A549 treated with dexamethasone at 1 μM for 4 hours (cell line): ENCODE data around the gene CTAGE1. TPM values are rescaled to one million over a fixed set of nuclear protein-coding genes. Genes with fewer than 3 reads are reported as not detected.

Experiments used
- total RNA-seq: library from RNA; stranded (reverse); fragments of 200-300 nt; extraction: Qiagen RNA extraction; gene quantifications from 5 replicates; pipeline ENCODE4 v1.2.3, GENCODE V29; 2022

Gene CTAGE1, protein sequence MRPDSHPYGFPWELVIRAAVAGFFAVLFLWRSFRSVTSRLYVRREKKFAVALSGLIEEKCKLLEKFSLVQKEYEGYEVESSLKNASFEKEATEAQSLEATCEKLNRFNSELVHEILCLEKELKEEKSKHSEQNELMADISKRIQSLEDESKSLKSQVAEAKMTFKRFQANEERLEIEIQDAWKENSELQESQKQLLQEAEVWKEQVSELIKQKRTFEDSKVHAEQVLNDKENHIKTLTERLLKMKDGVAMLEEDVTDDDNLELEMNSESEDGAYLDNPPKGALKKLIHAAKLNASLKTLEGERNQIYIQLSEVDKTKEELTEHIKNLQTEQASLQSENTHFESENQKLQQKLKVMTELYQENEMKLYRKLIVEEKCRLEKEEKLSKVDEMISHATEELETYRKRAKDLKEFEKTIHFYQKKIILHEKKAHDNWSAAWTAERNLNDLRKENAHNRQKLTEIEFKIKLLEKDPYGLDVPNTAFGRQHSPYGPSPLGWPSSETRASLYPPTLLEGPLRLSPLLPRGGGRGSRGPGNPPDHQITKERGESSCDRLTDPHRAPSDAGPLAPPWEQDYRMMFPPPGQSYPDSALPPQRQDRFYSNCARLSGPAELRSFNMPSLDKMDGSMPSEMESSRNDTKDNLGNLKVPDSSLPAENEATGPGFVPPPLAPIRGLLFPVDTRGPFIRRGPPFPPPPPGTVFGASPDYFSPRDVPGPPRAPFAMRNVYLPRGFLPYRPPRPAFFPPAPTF
- total RNA-seq: not detected in 5 replicates

DNA sequence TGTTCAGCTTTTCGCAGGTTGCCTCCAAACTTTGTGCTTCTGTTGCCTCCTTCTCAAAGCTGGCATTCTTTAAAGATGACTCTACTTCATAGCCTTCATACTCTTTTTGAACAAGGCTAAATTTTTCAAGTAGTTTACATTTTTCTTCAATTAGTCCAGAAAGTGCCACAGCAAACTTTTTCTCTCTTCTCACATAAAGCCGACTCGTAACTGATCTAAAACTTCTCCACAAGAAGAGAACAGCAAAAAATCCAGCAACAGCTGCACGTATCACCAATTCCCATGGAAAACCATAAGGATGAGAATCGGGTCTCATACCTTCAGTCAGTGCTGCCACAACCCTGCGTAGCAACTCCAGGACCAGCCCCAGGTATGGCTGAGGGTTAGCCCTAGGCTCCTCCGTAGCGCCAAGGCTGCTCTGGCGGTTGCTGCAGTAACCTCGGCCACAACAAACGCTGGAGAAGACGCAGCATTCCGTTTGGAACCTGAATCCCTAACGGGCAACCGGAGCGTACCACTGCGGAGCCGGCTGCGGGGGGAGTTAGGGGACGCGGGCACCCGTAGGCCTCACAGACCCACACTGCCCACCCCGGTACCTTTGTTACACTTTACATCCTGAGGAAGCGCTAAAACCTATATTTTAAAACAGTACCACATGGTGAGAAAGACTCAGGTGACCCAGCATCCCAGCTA, at the start of gene CTAGE1:
Gene CTAGE1 (minus strand): TSS at position 420 of the 693 bp plus-strand sequence. CDS start 104 bp downstream, at position 316.

Other genes with a start within 250 kb of the CTAGE1 start
- 0.86 to 1.8 TPM (median 1.5 TPM) in 5 replicates for gene GATA6, start 248.3 kb downstream of the CTAGE1 start, total RNA-seq